Measurements from ENCODE around the gene COP1.

COP1 gene

DNA sequence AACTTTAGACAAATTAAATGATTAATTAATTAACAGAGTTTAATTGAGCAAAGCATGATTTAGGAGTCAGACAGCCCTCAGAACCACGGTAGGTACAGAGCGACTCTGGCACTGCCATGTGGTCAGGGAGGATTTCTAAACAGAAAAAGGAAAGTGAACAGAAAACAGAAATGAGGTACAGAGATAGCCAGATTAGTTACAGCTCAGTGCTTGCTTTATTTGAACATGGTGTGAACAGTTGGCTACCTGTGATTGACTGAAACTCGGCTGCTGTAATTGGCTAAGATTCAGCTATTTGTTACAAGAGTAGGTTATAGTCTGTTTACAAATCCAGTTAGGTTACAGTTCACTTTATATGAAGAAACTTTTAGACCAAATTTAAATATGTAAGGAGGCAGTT is 300.7 kb downstream of the COP1 start:
- Mint-ChIP-seq H3K36me3 (peaks cover 18% of the 10 kb centered on the region), H3K4me3 (no peak overlapping the region), H3K9me3 (ENCODE audit: low read depth) (peaks cover 16% of the 10 kb centered on the region), H3K27ac (no peak overlapping the region), H3K4me1 (ENCODE audit: low read depth) (no peaks in the 10 kb centered on the region), H3K27me3 (no peaks in the 10 kb centered on the region)

DNA sequence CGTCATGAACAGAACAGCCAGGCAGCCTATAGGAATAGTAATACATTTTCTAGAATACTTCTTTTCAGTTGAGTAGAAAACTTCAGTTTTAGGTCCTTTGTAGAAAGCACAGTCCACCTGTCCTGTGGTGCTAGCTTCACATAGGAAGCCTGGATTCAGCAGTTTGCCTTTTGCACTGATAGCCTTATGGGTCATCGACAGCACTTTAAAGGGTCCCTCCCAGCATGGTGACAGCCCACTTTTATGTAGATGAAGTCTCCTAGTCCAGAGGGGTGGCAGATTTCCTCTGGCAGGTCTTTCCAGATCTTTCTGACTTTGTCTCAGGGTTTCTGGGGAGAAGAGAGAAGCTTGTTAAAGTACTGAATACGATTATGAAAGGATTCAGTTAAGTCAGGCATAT is 302.3 kb downstream of the COP1 start:
- no peak overlapping the region for H3K27ac Mint-ChIP-seq
- no peaks in the 10 kb centered on the region for H3K4me1 Mint-ChIP-seq (ENCODE audit: low read depth)
- peaks cover 6% of the 10 kb centered on the region for H3K9me3 Mint-ChIP-seq (ENCODE audit: low read depth)
- H3K4me3 Mint-ChIP-seq, result no peak overlapping the region
- peaks cover 9% of the 10 kb centered on the region for H3K36me3 Mint-ChIP-seq
- no peaks in the 10 kb centered on the region for H3K27me3 Mint-ChIP-seq

DNA sequence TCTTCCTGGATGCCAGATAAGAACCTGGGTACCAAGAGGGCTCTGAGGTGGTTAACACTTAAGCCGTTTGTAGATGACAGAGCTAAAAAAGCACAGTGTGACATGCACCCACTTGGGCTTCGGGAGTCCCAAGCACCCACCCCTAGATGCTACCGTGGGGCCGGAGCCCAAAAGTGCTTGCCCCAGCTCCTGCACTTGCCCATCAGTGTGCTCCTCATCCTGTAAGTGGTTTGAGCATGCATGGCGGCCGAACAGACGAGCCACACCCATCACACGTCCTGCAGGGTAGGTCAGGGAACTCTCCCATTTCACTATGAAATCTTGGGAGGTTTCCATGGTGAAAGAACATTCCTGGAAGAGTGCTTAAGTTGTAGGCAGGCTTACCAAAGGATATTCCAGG is 304.8 kb downstream of the COP1 start:
- H3K27ac Mint-ChIP-seq, result no peak overlapping the region
- no peaks in the 10 kb centered on the region for H3K27me3 Mint-ChIP-seq
- peaks cover 2% of the 10 kb centered on the region for H3K36me3 Mint-ChIP-seq
- H3K4me3 Mint-ChIP-seq, result no peak overlapping the region
- no peaks in the 10 kb centered on the region for H3K9me3 Mint-ChIP-seq (ENCODE audit: low read depth)
- no peaks in the 10 kb centered on the region for H3K4me1 Mint-ChIP-seq (ENCODE audit: low read depth)

DNA sequence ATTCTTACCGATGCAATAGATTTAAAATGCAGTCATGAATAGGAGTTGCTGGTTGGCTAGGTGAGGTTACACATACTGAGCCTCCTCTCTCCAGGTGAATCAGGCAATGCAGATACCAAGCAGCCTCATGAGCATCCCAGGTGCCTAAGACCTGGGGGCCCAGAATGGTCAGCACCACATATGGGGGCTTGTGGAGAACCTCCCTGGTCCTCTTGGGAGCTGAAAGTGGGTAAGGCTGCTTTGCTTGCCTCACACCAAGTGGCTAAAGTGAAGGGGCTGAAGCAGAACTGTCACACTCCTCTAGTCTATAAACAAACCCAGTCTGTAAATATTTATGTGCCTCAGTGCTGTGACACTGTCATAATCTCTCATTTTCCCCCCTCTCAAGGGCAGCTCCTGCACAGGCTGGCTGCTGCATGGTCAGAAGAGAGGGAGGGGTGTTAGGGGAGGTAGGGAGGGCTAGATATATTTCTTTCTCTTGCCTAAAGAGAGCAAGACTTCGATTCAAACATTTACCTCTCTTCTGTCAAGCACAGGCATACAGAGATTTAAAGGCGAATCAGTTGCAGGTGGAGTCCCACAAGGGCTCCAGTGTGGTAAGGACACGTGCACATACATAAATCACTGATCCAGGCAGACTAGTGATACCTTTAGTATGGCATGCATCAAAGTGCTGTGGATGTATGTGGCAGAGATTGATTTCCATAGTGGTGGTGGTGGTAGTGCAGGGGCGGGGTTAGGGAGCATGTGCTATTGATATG is 305.8 kb downstream of the COP1 start:
- H3K27ac Mint-ChIP-seq, result no peak overlapping the region
- H3K9me3 Mint-ChIP-seq (ENCODE audit: low read depth), result no peaks in the 10 kb centered on the region
- peaks cover 2% of the 10 kb centered on the region for H3K36me3 Mint-ChIP-seq
- no peak overlapping the region for H3K4me3 Mint-ChIP-seq
- H3K4me1 Mint-ChIP-seq (ENCODE audit: low read depth), result no peaks in the 10 kb centered on the region
- H3K27me3 Mint-ChIP-seq, result no peaks in the 10 kb centered on the region

DNA sequence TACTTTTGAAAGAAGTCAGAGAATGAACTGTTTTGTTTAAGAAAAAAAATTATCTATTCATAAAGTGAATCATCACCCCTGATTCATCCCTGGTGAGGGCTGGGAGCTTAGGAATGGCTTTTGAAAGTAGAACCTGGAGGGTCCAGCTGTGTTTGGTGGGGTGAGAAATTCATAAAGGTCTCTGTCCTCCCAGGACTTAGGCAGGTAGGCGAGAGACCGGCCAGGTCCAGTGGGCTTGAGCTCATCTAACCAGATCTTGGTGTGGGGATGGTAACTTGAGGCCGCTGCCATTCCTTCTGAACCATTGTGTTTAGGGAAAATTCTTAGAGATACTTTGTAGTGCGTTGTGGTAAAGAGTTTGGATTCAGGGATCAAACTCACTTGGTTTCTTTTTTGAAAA is 306.9 kb downstream of the COP1 start:
- Mint-ChIP-seq H3K4me3 (no peak overlapping the region), H3K36me3 (peaks cover 4% of the 10 kb centered on the region), H3K27ac (no peak overlapping the region), H3K27me3 (no peaks in the 10 kb centered on the region), H3K9me3 (ENCODE audit: low read depth) (no peaks in the 10 kb centered on the region), H3K4me1 (ENCODE audit: low read depth) (no peaks in the 10 kb centered on the region)

DNA sequence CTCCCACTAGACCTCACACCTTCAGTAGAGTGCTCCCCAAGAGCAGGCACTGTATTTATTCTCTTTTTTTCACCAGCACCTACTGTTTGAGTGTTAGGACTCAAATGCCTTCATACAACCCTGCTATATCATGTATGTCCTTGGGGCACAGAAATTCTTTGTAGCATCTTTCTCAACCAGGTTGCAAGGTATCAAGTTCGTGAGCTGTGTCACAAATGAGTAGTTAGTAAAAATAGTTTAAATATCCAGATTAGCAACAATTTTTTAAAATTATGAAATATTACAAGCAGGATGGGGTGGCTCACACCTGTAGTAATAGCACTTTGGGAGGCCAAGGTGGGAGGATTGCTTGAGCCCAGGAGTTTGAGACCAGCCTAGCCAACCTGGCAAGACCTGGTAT is 311.1 kb downstream of the COP1 start:
- H3K4me1 Mint-ChIP-seq (ENCODE audit: low read depth), result no peaks in the 10 kb centered on the region
- no peaks in the 10 kb centered on the region for H3K9me3 Mint-ChIP-seq (ENCODE audit: low read depth)
- peaks cover 2% of the 10 kb centered on the region for H3K36me3 Mint-ChIP-seq
- no peaks in the 10 kb centered on the region for H3K27me3 Mint-ChIP-seq
- no peak overlapping the region for H3K4me3 Mint-ChIP-seq
- H3K27ac Mint-ChIP-seq, result no peak overlapping the region

Measured in activated naive CD8-positive, alpha-beta T cell (primary cell).